Fibroblast of skin of left quadriceps (primary cell): ENCODE data around the gene PAFAH1B1.
"Not testable (repeated sequence)": the region's sequence is repeated elsewhere in the genome, so short reads cannot be mapped to it uniquely, and the experiment has no call there.

ENCODE experiments used
- DNase-seq, 2 experiments: peaks; one replicate each; pipeline ENCODE4 v3.0.0-alpha.2; 2013; ENCODE audit warnings: low read depth in 2 of 2

The PAFAH1B1 gene

DNA sequence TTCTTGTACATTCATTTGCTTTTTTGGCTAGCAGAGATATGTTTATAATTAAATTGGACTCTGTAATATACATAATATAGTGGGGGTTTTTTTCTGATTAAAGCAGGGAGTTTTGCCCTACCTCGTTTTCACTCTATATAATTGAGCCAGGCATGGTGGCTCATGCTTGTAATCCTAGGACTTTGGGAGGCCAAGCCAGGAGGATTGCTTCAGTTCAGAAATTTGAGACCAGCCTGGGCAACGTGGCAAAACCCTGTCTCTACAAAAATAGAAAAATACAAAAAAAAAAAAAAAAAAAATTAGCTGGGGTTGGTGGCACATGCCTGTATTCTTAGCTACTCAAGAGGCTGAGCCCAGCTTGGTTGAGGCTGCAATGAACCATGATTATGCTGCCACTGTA is 42.2 kb downstream of the PAFAH1B1 start:
- no peak for DNase-seq

DNA sequence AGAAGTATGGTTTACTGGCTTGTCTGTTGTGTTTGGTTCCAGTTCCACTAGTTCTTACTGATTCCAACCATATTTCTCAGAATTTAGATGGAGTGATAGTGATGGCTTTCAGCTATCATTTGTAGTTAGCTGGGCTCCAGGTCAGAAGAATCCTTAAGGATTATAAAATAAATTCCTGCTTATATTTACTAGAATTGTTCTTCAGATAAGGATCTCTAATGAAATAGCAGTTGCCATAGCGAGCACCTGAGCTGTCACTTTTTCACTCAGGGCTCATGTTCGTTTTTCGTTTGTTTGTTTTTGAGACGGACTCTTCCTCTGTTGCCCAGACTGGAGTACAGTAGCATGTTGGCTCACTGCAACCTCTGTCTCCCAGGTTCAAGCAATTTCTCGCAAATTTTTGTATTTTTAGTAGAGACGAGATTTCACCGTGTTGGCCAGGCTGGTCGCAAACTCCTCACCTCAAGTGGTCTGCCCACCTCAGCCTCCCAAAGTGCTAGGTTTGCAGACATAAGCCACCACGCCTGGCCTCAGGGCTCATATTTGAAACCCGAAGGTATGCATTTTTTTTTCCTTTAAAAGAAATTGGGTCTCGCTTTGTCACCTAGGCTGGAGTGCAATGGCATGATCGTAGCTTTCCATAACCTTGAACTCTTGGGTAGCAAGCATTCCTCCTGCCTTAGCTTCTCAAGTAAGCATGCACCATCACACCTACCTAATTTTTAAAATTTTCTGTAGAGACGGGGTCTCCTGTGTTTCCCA is 42.9 kb downstream of the PAFAH1B1 start:
- no peak for DNase-seq

DNA sequence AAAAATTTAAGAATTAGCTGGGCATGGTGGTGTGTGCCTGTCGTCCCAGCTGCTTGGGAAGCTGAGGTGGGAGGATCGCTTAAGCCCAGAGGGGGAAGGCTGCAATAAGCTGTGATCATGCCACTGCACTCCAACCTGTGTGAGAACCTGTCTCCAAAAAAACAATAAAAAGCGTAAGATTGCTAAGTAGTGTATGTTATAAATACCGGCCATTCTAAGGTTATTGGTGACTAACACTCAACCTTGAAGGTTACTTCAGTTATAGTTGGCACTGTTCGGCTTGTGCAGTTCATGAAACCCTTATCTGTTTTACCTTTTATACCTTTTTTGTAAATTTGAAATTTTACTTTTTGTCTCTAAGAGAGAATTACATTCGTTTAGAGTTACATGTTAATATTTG is 44.0 kb downstream of the PAFAH1B1 start:
- no peak for DNase-seq

GRCh38 chr17:2644971-2645370 is 51.5 kb downstream of the PAFAH1B1 start:
- DNase-seq = no peak

GRCh38 chr17:2647957-2648356 is 54.5 kb downstream of the PAFAH1B1 start:
- DNase-seq = no peak

- DNase-seq = no peak
These were observed 55.7 kb downstream of the PAFAH1B1 start for GRCh38 chr17:2649191-2649590.

DNA sequence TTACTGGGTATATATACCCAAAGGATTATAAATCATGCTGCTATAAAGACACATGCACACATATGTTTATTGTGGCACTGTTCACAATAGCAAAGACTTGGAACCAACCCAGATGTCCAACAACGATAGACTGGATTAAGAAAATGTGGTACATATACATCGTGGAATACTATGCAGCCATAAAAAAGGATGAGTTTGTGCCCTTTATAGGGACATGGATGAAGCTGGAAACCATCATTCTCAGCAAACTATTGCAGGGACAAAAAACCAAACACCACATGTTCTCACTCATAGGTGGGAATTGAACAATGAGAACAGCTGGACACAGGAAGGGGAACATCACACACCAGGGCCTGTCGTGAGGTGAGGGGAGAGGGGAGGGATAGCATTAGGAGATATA is 59.5 kb downstream of the PAFAH1B1 start:
- not testable (repeated sequence) for DNase-seq

- DNase-seq = no peak
These were observed 62.1 kb downstream of the PAFAH1B1 start for GRCh38 chr17:2655546-2655945.

DNA sequence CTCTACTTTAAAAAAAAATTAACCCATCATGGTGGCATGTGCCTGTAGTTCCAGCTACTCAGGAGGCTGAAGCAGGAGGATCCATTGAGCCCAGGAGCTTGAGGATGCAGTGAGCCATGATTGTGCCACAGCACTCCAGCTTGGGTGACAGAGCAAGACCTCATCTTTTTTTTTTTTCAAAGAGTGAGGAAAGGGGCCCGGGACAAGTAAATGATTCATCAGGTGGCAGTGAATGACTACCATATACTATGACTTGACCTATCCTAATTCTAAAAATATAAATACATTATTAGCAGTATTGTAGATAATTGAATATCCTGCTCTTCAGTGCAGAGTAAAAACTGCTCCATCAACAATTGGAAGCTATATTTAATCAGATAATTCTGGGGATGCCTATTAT is 62.8 kb downstream of the PAFAH1B1 start:
- DNase-seq = no peak

DNA sequence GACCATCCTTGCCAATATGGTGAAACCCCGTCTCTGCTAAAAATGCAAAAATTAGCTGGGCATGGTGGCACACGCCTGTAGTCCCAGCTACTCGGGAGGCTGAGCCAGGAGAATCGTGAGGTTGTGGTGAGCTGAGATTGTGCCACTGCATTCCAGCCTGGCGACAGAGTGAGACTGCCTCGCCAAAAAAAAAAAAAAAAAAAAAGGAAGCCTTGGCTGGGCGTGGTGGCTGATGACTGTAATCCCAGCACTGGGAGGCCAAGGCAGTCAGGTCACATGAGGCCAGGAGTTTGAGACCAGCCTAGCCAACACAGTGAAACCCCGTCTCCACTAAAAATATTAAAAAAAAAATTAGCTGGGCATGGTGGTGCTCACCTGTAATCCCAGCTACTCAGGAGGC is 65.9 kb downstream of the PAFAH1B1 start:
- DNase-seq = peak; percentile 13 to 14

DNA sequence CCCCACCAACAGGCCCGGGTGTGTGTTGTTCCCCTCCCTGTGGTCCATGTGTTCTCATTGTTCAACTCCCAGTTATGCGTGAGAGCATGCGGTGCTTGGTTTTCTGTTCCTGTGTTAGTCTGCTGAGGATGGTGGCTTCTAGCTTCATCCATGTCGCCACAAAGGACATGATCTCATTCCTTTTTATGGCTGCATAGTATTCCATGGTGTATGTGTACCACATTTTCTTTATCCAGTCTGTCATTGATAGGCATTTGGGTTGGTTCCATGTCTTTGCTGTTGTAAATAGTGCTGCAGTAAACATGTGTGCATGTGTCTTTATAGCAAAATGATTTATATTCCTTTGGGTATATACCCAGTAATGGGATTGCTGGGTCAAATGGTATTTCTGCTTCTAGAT is 67.0 kb downstream of the PAFAH1B1 start:
- DNase-seq = not testable (repeated sequence)

GRCh38 chr17:2672026-2672425 is 78.6 kb downstream of the PAFAH1B1 start:
- DNase-seq = no peak

DNA sequence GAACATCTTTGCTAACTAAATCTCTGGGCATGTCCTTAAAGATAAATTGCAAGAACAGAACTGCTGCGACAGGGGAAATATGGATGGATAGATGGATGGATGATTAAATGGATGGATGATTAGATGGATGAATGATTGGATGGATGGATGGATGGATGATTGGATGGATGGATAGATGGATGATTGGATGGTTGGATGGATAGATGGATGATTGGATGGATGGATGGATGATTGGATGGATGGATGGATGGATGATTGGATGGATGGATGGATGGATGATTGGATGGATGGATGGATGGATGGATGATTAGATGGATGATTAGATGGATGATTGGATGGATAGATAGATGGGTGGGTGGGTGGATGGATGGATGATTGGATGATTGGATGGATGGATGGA is 85.8 kb downstream of the PAFAH1B1 start:
- DNase-seq = not testable (repeated sequence)

- no peak for DNase-seq
These were observed 87.5 kb downstream of the PAFAH1B1 start for GRCh38 chr17:2680961-2681360.

DNA sequence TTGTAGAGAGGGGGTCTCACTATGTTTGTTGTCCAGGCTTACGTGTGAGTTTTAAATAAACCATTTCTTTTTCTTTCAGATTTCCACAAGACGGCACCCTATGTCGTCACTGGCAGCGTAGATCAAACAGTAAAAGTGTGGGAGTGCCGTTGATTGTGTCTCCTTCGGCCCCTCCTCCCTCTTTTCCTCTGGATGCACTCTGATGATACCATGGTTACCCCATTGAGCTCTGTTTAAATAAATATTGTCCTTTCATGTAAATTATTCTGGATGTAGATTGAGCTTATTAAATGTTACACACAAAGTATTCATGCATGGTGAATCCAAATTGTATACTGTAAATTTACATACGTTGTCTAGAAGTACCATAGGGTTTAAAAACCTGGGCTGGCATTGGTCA is 88.2 kb downstream of the PAFAH1B1 start:
- DNase-seq = no peak

DNA sequence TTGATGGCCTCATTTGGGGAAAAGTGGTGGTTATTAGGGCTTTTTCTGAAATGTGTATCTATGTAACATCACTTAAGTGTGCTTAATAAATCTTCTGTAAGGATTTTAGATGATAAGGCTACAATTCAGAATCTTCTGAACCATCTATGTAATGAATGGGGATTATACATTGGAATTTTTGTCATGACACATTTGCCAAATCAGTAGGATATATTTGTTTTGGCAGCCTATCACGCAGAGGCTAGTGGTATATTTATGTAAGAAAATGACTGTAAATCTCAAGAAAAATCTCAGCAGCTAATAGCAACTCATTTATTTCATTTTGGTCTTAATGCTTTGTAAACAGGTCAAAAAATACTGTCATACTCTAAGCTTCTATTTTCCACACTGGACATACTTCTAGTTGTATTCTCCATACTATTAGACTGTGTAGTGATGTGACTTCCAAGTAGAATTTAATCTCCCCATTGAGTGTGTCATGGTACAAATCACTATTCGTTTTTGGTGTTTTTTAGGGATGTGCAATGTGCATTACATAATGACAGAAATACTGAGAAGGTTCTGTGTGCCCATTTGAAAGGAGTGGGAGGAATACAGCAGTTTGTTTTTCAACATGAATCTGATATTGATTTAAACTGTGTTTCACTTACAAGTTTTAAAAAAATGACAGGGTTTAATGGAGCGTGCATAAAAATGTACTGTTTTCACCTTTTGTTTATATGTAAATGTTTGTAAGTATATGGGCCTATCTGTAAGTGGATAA is 88.9 kb downstream of the PAFAH1B1 start:
- DNase-seq = no peak

- no peak for DNase-seq
These were observed 90.5 kb downstream of the PAFAH1B1 start for GRCh38 chr17:2683912-2684311.

DNA sequence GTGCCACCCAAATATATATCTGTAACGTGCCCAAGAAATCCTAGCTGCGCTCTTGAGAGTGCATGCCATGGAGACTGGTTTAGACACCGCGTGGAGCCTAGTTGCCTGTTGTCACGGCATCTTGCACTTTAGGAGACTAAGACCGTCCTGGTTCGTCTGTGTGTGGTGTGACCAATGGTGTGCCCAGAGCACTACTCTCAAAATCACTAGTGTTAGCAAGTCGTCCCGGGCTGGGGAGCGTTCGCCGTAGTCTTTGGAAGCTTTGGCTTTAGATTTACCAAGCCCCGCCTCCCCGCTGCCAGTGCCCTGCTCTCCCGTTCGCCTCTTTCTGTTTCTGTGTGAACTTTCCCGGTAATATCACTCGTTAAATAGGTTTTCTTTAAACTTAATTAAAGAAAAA is 91.1 kb downstream of the PAFAH1B1 start:
- DNase-seq = no peak

DNA sequence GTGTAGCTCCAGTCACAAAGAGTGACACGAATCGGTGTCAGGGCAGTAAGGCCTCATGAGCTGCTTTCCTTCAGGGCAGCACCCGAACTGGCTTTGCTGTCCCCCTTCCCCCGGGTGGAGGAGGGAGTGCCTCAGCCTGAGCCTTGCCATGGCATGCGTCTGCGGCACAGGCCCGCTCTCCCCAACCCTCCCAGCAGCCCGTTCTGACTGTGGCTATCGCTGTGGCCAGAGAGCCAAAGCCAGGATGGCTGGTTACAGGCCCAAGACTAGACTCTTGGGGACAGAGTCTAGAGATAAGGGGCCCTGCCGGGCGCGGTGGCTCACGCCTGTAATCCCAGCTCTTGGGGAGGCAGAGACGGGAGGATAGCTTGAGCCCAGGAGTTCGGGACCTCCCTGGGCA is 92.2 kb downstream of the PAFAH1B1 start:
- DNase-seq = no peak

GRCh38 chr17:2687074-2687418 is 93.6 kb downstream of the PAFAH1B1 start:
- no peak for DNase-seq

GRCh38 chr17:2688351-2689342 is 95.2 kb downstream of the PAFAH1B1 start:
- DNase-seq = no peak
